GM18508 (cell line): ENCODE data around the gene MITF.

ENCODE experiments used
- ATAC-seq: cut with Tn5 transposase; IDR thresholded peaks from one replicate; pipeline ENCODE4 v1.9.1; 2021; ENCODE audit warnings: moderate number of reproducible peaks; ENCODE audit not compliant: insufficient read depth, unreplicated experiment

MITF gene

GRCh38 chr3:69739204-69740102 lies at the start of gene MITF:
TSS of gene MITF (plus strand) at chr3:69739464. CDS start at chr3:69739598, 134 bp downstream.
- peak; percentile 88 for ATAC-seq

DNA sequence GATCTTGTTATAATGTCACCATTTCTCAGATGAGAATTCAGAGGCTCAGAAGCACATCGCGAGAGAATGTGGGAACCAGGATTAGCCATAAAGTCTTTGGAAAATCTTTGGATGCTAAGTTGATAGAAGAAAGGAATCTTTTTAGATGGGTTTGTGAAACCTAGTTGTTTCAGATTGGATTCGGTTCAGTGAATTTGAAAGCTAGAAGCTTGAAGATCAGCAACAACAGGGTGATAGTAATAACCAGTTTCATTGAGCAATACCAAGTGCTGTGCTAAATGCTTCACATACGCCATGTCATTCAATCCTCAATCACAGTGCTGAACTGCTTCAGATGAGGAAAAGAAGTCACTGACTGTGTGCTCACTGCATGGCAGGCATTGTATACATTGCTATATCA lies 47.4 kb upstream of the MITF start:
- no peak for ATAC-seq

DNA sequence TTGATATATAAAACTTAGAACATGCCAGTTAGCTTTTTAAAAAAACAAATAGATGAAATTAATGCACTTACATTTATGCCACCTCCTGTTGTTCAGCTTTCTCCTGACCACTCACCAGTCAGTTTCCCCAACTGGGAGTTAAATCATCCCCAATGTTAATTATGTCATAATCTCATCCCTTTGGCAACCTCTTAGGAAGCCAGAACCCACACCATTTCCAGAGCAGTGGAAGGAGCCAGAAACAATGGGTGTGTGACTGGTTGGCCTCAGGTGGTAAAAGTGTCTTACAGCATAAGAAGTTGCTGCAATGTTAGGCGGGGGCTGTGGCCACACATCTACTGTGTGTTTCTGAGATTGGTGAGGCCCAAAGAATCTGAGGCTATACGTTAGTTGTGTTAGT lies 46.5 kb upstream of the MITF start:
- no peak for ATAC-seq

- no peak for ATAC-seq
Measured at GRCh38 chr3:69695443-69695842, 43.8 kb upstream of the MITF start.

DNA sequence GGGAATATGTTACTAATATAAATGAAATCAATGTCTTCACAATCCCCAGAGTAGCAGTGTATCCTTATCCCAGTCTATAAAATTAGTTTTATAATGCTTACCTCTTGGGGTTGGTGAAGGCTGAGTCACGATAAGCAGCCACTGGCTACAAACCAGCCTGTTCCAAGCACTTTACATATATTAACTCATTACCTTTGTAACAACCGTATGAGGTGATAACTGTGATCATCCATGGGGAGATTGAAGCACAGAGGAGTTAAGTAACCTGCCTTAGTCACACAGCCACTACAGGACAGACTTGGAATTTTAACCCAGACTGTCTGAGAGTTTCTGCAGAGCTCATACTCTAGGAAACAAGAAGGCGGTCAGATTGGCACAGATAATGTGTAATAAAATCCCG lies 43.3 kb upstream of the MITF start:
- ATAC-seq = no peak

DNA sequence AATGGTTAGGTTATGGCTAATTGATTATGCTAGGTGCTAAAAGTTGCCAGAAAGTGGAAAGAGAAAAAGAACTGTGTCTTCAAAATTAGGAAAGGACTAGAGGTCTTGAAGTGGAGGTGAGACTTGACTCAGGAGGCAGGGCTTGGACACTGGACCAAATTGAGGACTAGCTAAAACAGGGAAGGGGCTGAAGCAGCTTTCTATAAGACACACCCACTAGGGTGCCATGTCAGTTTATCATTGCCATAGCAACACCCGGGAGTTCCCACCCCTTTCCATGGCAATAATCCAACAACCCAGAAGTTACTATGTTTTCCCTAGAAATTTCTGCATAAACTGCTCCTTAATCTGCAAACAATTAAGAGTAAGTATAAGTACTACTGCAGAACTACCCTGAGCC lies 42.9 kb upstream of the MITF start:
- no peak for ATAC-seq

DNA sequence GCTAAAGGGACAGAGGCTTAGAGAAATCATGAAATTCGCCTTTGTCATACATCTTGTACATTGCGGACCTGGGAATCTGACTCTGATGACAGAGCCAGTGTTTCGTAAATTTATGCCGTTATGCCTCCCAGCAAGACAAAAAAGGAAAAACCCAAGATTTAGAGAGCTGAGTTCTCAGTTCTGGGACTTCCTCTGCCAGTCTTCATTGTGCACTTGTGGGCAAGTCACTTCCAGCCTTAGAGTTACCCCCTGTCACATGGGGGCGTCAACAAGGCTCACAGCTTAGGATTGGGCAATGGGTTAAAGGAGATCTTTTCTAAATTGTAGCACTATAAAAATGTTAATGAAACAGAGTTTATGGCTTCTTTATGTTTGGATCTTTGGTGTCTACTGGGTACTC lies 41.9 kb upstream of the MITF start:
- no peak for ATAC-seq

DNA sequence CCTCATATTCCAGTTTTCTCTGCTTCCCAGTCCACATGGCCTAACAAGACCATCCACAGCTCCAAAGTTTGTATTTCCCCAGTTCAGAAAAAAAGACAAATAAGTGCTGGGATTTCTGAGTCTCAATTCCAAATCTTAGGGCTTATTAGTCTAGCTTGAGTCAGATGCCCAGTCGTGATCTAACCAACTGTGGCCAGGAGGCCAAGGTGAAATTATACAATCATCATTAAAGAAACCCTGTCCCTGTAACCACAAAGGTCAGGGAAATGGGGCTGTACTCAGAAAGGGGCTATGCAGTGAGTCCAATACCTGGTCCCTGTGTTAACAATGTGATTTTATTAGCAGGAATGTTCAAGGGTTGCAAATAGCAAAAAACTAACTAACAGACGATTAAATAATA lies 40.5 kb upstream of the MITF start:
- ATAC-seq = no peak

DNA sequence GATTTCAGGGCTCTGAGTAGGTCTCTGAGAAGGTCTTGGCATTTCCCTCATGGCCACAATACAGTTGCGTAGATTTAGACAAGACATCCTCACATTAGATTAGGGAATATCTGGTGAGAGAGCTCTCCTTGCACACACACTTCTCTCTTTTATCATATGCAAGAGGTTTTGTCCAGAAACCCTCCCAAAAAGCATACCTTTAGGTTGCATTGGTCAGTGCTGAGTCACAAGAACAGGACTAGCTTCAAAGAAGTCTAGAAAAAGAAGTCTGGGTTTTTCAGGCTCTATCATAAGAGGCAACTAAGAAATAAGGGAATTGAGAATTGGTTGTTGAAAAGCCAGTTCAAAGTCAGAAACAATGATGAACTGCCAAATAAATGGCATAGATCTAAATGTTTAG lies 40.1 kb upstream of the MITF start:
- ATAC-seq = no peak

DNA sequence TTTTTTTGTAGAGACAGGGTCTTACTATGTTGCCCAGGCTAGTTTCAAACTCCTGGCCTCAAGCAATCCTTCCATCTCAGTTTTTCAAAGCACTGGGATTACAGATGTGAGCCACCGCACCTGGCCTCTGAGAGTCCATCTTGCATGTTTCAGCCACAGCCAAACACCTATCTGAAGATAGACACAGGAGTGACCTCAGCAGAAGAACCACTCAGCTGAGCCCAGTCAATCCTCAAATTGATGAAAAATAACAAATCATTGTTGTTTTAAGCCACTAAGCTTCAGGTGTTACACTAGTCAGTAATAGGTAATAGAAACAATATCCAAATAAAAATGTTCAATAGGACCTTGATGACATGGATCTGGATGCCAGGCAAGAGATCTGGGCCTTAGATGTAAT lies 38.3 kb upstream of the MITF start:
- no peak for ATAC-seq

DNA sequence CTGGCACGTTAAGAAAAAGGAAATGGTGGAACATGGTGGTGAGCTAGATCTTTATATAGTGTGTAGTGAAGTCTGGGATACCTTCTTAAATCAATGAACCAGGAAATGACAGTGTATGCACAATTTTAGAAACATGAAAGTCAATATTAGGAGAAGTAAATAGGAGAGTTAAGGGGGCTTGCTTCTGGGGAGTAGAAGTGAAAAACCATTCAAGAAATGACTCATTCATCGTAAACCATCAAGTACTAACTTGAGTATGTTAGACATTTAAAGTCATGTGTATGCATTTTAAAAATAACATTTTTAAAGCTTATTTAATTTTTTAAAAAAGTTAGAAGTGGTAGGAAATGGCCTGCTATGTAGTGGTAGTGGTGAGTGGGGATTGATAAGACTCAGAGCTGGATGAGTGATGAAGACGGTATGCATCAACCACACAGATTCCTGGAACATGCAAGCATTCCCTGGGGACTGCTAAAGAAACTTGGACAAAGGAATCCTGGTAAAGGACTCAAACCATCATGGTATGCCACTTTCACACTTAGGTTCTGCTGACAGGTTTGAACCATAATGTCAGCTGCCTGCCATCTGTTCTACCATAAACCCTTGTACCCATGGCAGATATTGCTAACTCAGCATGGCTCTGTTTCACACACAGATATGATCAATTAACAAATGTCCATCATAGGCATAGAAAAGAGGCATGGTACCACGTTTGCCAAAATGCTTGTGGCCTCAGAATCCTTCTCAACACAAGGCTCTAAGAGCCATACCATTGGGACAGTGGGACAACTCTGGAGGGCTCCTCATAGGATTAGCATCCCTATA lies 28.9 kb upstream of the MITF start:
- ATAC-seq = no peak

DNA sequence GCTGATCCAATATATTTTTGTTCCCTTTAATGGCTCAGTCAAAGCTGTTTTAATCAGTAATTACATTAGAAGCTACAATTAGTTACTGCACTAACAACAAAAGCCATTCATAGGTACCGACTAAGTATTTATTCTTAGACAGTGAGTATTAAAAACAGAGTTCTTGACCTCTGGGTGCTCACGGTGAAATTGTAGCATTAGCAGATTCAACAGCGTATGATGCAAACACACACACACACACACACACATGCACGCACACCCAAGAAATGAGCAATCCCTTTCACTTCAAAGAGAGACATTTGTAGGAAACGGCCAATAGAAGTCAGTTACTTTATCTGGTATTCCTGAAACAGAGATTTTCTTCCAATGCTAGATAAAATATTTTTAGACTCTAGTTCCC lies 27.0 kb upstream of the MITF start:
- no peak for ATAC-seq

DNA sequence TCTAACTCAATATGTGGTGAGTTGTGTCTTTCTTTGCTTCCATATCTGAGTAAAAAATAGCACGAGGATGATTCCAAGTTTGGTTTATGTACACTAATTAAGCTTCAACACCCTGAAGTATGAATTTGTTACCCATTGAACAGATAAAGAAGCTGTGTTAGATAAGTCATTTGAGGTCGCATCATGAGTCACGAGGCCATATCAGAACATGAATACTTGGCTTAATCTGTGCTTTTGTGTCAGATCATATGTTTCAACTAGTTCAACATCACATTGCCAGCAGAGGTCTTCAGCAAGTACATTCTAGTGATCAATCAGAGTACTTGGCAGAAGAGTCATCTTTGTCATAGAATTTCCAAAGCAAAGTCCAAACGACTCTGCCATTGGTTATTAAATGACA lies 26.3 kb upstream of the MITF start:
- no peak for ATAC-seq

GRCh38 chr3:69715204-69715603 lies 24.1 kb upstream of the MITF start:
- ATAC-seq = no peak

GRCh38 chr3:69716119-69716518 lies 23.1 kb upstream of the MITF start:
- no peak for ATAC-seq

GRCh38 chr3:69718866-69719586 lies 20.2 kb upstream of the MITF start:
- ATAC-seq = no peak

DNA sequence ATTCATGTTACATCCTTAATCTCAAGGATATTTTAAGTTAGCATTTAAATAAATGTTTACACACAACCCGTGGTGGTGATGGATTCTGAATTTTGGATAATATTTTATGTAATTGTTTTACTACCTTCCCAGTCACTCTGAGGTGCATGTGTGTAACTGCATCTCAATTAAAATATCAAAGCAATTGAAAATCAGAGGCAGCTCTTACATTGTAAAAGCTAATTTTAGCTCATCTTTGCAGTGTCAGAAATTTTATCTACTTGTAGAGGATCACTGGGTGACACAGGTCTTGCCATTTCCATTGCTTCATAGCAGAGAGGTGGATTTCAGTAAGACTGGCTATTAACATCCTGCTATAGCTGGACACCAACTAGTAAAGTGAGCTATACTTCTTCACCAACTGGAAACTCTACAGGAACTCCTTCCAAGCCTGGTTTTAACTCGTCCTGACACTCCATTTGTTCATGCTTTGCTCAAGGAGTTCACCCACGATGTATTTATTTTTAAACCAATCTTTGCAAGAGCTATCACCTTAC lies 19.6 kb upstream of the MITF start:
- no peak for ATAC-seq

DNA sequence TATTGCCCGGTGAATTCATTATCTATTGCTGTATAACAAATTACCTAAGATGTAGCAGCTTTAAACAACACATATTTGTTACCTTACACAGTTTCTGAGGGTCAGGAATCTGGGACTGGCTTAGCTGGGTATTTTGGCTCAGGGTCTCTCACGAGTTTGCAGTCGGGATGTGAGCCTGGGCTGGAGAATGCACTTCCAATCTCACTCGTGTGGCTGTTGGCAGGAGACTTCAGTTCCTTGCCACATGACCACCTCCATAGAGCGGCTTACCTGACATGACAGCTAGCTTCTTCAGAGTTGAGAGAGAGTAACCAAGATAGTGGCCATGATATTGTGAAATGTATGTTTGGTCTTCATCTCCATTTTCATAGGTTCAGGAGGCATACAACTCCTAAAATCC lies 18.4 kb upstream of the MITF start:
- no peak for ATAC-seq

- no peak for ATAC-seq
Measured at GRCh38 chr3:69723389-69723788, 15.9 kb upstream of the MITF start.

DNA sequence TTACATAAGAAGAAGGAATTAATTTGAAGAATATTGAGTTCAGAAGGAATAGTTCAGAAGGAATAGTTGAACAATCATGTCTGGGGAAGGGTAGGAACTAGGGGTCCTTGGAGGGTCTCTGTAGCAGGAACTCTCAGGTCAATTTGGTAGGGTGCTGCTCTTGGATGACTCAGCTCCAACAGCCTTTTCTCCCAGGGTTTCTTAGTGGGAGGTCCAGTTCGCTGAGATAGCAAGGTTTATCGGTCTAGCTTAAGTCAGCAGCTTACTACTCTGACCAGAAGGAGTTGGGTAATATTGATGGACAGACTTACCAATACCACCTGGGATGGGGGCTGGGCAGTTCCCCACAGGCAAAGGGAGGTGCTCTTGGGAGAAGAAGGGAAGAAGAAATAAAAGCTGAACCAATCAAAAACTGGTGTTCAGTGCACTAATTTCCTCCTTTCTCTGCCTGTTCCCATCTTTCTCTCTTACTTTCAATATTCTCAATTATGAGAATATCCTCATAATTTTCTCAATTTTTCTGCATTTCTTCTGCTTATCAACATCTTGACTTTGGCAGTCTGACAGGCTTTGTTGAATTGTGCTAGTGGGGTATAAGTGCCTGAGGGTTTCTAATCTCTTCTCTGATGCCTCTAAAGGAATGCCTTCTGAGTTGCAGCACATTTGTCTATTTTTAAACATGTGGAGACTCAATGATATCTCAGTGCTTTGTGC lies 14.4 kb upstream of the MITF start:
- ATAC-seq = no peak
